ENCODE data around the gene CHMP4B.

- TF ChIP-seq POLR2A (IDR thresholded peaks at IDR 0.05), result no peak
- TF ChIP-seq CTCF (IDR thresholded peaks at IDR 0.05), result no peak
- TF ChIP-seq EP300 (IDR thresholded peaks at IDR 0.05), result no peak
- TF ChIP-seq POLR2AphosphoS5 (IDR thresholded peaks at IDR 0.05), result peak in 1 of 2 donors; percentile 66
Observed at GRCh38 chr20:33789109-33789857, 21.9 kb upstream of the CHMP4B start.

All from upper lobe of left lung (tissue), 4 donors.